Measurements from ENCODE around the gene USP14.

- TF ChIP-seq CTCF (conservative IDR thresholded peaks at IDR 0.05) (no peak), EZH2 (IDR thresholded peaks at IDR 0.05; ENCODE audit: low read depth) (no peak)
Measured at GRCh38 chr18:215448-216010, 57.2 kb downstream of the USP14 start.
